SK-N-SH (cell line): Measurements from ENCODE around the gene PLAGL1. TPM values are rescaled to one million over a fixed set of nuclear protein-coding genes. Genes with fewer than 3 reads are reported as not detected.

Source experiments
- CTCF ChIA-PET: fragments of 300-600, 350-600 bp; formaldehyde crosslinking; extraction: SDS; loops from one replicate; lab custom pipeline; 2021; lab: Yijun Ruan, JAX
- POLR2A ChIA-PET: fragments of 350-600 bp; sonication (Branson Sonifier 250); formaldehyde crosslinking; extraction: SDS; loops from one replicate; lab custom pipeline; 2020; ENCODE audit warnings: antibody characterized with exemption, inconsistent platforms; lab: Yijun Ruan, JAX
- DNase-seq: peaks from one replicate; pipeline ENCODE4 v3.0.0; 2012
- H2AFZ ChIP-seq: fragments of 200-600 bp; sonication (generic); 2 replicates; pipeline ENCODE4 v1.8.1; 2016; ENCODE audit warnings: antibody characterized with exemption, mild to moderate bottlenecking, low read depth
- H3F3A ChIP-seq: fragments of 200-600 bp; sonication (generic); replicated peaks from 2 replicates; pipeline ENCODE3; 2016; ENCODE audit warnings: antibody characterized with exemption, mild to moderate bottlenecking; ENCODE audit not compliant: insufficient read depth
- H3K27ac ChIP-seq, 2 experiments: fragments of 200-500 bp in 1 of 2; fragments of 200-600 bp in 1 of 2; sonication (Bioruptor generic) in 1 of 2; sonication (generic), shearing (Covaris generic) in 1 of 2; 2 replicates each; pipeline versions ENCODE4 v1.5.1 to v1.6.1; 2014 to 2016; ENCODE audit warnings: low read depth in 2 of 2, inconsistent platforms in 1 of 2, low read length in 1 of 2, mild to moderate bottlenecking in 1 of 2, mixed read lengths in 1 of 2
- H3K27me3 ChIP-seq: fragments of 200-600 bp; sonication (generic), shearing (Covaris generic); 2 replicates; pipeline ENCODE4 v1.6.1; 2016; ENCODE audit warnings: mixed run types; ENCODE audit not compliant: insufficient read depth
- H3K36me3 ChIP-seq, 2 experiments: fragments of 200-500 bp in 1 of 2; fragments of 200-600 bp in 1 of 2; sonication (Bioruptor generic) in 1 of 2; sonication (generic) in 1 of 2; replicated peaks in 1 of 2; 2 replicates each; pipeline versions ENCODE3 to v1.5.1; 2014 to 2016; ENCODE audit warnings: low read length in 1 of 2, mild to moderate bottlenecking in 1 of 2; ENCODE audit not compliant: insufficient read depth in 2 of 2, control insufficient read depth in 1 of 2
- H3K4me1 ChIP-seq, 2 experiments: fragments of 200-500 bp in 1 of 2; fragments of 200-600 bp in 1 of 2; sonication (Bioruptor generic) in 1 of 2; sonication (generic), shearing (Covaris generic) in 1 of 2; 2 replicates each; pipeline versions ENCODE4 v1.5.1 to v1.6.1; 2014 to 2016; ENCODE audit warnings: low read depth in 1 of 2, low read length in 1 of 2, mixed run types in 1 of 2; ENCODE audit not compliant: insufficient read depth in 2 of 2, control insufficient read depth in 1 of 2
- H3K4me2 ChIP-seq: fragments of 200-600 bp; sonication (generic), shearing (Covaris generic); 2 replicates; pipeline ENCODE4 v1.6.1; 2017; ENCODE audit warnings: mixed run types
- H3K4me3 ChIP-seq, 2 experiments: fragments of 200-500 bp in 1 of 2; fragments of 200-600 bp in 1 of 2; sonication (Bioruptor generic) in 1 of 2; sonication (generic), shearing (Covaris generic) in 1 of 2; 2 replicates each; pipeline versions ENCODE4 v1.5.1 to v1.8.1; 2014 to 2016; ENCODE audit warnings: low read depth in 2 of 2, inconsistent platforms in 1 of 2, low read length in 1 of 2, mild to moderate bottlenecking in 1 of 2, mixed read lengths in 1 of 2, moderate library complexity in 1 of 2
- H3K79me2 ChIP-seq: fragments of 200-600 bp; sonication (generic); 2 replicates; pipeline ENCODE4 v1.8.1; 2017; ENCODE audit warnings: mild to moderate bottlenecking; ENCODE audit not compliant: insufficient read depth
- H3K9ac ChIP-seq: fragments of 200-600 bp; sonication (generic); 2 replicates; pipeline ENCODE4 v1.6.1; 2017; ENCODE audit warnings: mixed run types
- H3K9me2 ChIP-seq: fragments of 200-600 bp; sonication (generic); 2 replicates; pipeline ENCODE4 v1.6.1; 2017; ENCODE audit warnings: mixed run types
- H3K9me3 ChIP-seq: fragments of 200-600 bp; sonication (generic); 2 replicates; pipeline ENCODE4 v1.6.1; 2017; ENCODE audit warnings: mixed run types, mild to moderate bottlenecking, moderate library complexity
- H4K20me1 ChIP-seq: fragments of 200-600 bp; sonication (generic); 2 replicates; pipeline ENCODE4 v1.6.1; 2017; ENCODE audit warnings: mild to moderate bottlenecking, mixed run types; ENCODE audit not compliant: insufficient read depth
- CTCF ChIP-seq: fragments of 200-600 bp; sonication (generic); IDR thresholded peaks from 2 replicates; pipeline ENCODE4 v1.6.1; 2017; ENCODE audit warnings: antibody characterized with exemption, mild to moderate bottlenecking, moderate library complexity
- ELF1 ChIP-seq: IDR thresholded peaks from 2 replicates; pipeline ENCODE4 v1.4.0; 2012
- EP300 ChIP-seq, 2 experiments: IDR thresholded peaks; 2 replicates each; pipeline versions ENCODE4 v1.4.0 to v1.6.1; 2012; ENCODE audit warnings: borderline replicate concordance in 1 of 2, low read depth in 1 of 2, low read length in 1 of 2
- FOSL2 ChIP-seq: IDR thresholded peaks from 2 replicates; pipeline ENCODE4 v1.4.0; 2012; ENCODE audit warnings: low read depth, mild to moderate bottlenecking, moderate library complexity, borderline replicate concordance
- MEF2A ChIP-seq: IDR thresholded peaks from 2 replicates; pipeline ENCODE4 v1.4.0; 2012; ENCODE audit warnings: low read depth, borderline replicate concordance
- MXI1 ChIP-seq: IDR thresholded peaks from 2 replicates; pipeline ENCODE4 v1.6.1; 2012; ENCODE audit warnings: mild to moderate bottlenecking, low read depth, low read length, improper control_type of control experiment
- NFIC ChIP-seq: IDR thresholded peaks from 2 replicates; pipeline ENCODE4 v1.4.0; 2012; ENCODE audit warnings: borderline replicate concordance
- NRF1 ChIP-seq: IDR thresholded peaks from 2 replicates; pipeline ENCODE4 v1.6.1; 2012; ENCODE audit warnings: low read depth, mild to moderate bottlenecking, low read length
- PBX3 ChIP-seq: IDR thresholded peaks from 2 replicates; pipeline ENCODE4; 2012
- POLR2AphosphoS5 ChIP-seq: IDR thresholded peaks from 2 replicates; pipeline ENCODE4 v1.6.1; 2012; ENCODE audit warnings: low read depth, low read length
- RCOR1 ChIP-seq: fragments of 150-350 bp; IDR thresholded peaks from 2 replicates; pipeline ENCODE4 v1.6.1; 2017; ENCODE audit warnings: antibody characterized with exemption, low read length
- RFX5 ChIP-seq: IDR thresholded peaks from 2 replicates; pipeline ENCODE4 v1.6.1; 2012; ENCODE audit warnings: mild to moderate bottlenecking, improper control_type of control experiment, low read length
- TAF1 ChIP-seq: IDR thresholded peaks from 2 replicates; pipeline ENCODE4 v1.6.1; 2012; ENCODE audit warnings: low read depth, mild to moderate bottlenecking, low read length, moderate library complexity, borderline replicate concordance
- TCF12 ChIP-seq: IDR thresholded peaks from 2 replicates; pipeline ENCODE4 v1.4.0; 2012
- USF2 ChIP-seq: fragments of 150-350 bp; IDR thresholded peaks from 2 replicates; pipeline ENCODE4 v1.6.1; 2017; ENCODE audit warnings: antibody characterized with exemption, low read length, low read depth, borderline replicate concordance
- ZBTB33 ChIP-seq: IDR thresholded peaks from 2 replicates; pipeline ENCODE4 v1.4.0; 2012; ENCODE audit warnings: low read depth, borderline replicate concordance
- WGBS: methylation state at CpG from one replicate; pipeline ENCODE4 v1.1.6; 2017; ENCODE audit warnings: low lambda C conversion rate; 5-methylcytosine and 5-hydroxymethylcytosine counted together
- polyA plus RNA-seq, 3 experiments: library from polyadenylated mRNA; depleted of rRNA; stranded (reverse); fragments of >200 nt; gene quantifications; 2 replicates each; pipeline ENCODE4 v1.2.3, GENCODE V29; 2012

Gene PLAGL1
- polyA plus RNA-seq, 1 of the 3 experiments (the other 2 are of a cell fraction), result 25.8 TPM

GRCh38 chr6:144008846-144009245, 787 bp upstream of the PLAGL1 start:
- CTCF ChIA-PET, result interaction anchor here (0.8 to 2.7 kb wide), 5 partner anchors 15 to 433 kb away, joined by 3 to 16 read pairs (median 5); no protein-coding TSS in a partner anchor
- Histone ChIP-seq H3F3A (peaks cover 6% of the 10 kb centered on the region), H3K27ac (no peak overlapping the region)
- TF ChIP-seq NFIC (no peak), RCOR1 (no peak), FOSL2 (no peak), TCF12 (no peak), CTCF (no peak), POLR2AphosphoS5 (no peak), PBX3 (no peak), MEF2A (no peak), ELF1 (no peak), NRF1 (no peak), ZBTB33 (no peak), EP300 (IDR thresholded peaks at IDR 0.05; ENCODE audit: borderline replicate concordance in 1 of 2, low read depth in 1 of 2, low read length in 1 of 2) (no peak), TAF1 (no peak), USF2 (no peak), RFX5 (no peak), MXI1 (no peak)
- TF ChIP-seq, all 33 proteins: peak for 0
- Histone ChIP-seq H3K9ac (no peak overlapping the region), H3K9me2 (no peaks in the 10 kb centered on the region), H2AFZ (no peak overlapping the region), H3K79me2 (peaks cover 11% of the 10 kb centered on the region; the same call in 1 of the 2 replicates), H3K4me1 (no peaks in the 10 kb centered on the region), H3K27me3 (no peaks in the 10 kb centered on the region), H4K20me1 (no peaks in the 10 kb centered on the region), H3K9me3 (no peaks in the 10 kb centered on the region; the same call in 1 of the 2 replicates), H3K4me2 (no peak overlapping the region), H3K4me3 (no peak overlapping the region), H3K36me3 (no peaks in the 10 kb centered on the region)
- POLR2A ChIA-PET, result interaction anchor here (0.9 kb wide), 1 partner anchor 166 kb away, joined by 3 read pairs; the partner anchor contains the start of gene LTV1
- WGBS, result 87% methylated on average over 9 of the region's 9 CpGs
- DNase-seq, result no peak
